SK-N-SH (cell line): ENCODE data around the gene PTPRG. TPM values are rescaled to one million over a fixed set of nuclear protein-coding genes. Genes with fewer than 3 reads are reported as not detected.

ENCODE experiments used
- CTCF ChIA-PET: fragments of 300-600, 350-600 bp; formaldehyde crosslinking; extraction: SDS; loops from one replicate; lab custom pipeline; 2021; lab: Yijun Ruan, JAX
- POLR2A ChIA-PET: fragments of 350-600 bp; sonication (Branson Sonifier 250); formaldehyde crosslinking; extraction: SDS; loops from one replicate; lab custom pipeline; 2020; ENCODE audit warnings: antibody characterized with exemption, inconsistent platforms; lab: Yijun Ruan, JAX
- DNase-seq: peaks from one replicate; pipeline ENCODE4 v3.0.0; 2012
- H2AFZ ChIP-seq: fragments of 200-600 bp; sonication (generic); 2 replicates; pipeline ENCODE4 v1.8.1; 2016; ENCODE audit warnings: antibody characterized with exemption, mild to moderate bottlenecking, low read depth
- H3F3A ChIP-seq: fragments of 200-600 bp; sonication (generic); replicated peaks from 2 replicates; pipeline ENCODE3; 2016; ENCODE audit warnings: antibody characterized with exemption, mild to moderate bottlenecking; ENCODE audit not compliant: insufficient read depth
- H3K27ac ChIP-seq, 2 experiments: fragments of 200-500 bp in 1 of 2; fragments of 200-600 bp in 1 of 2; sonication (Bioruptor generic) in 1 of 2; sonication (generic), shearing (Covaris generic) in 1 of 2; 2 replicates each; pipeline versions ENCODE4 v1.5.1 to v1.6.1; 2014 to 2016; ENCODE audit warnings: low read depth in 2 of 2, inconsistent platforms in 1 of 2, low read length in 1 of 2, mild to moderate bottlenecking in 1 of 2, mixed read lengths in 1 of 2
- H3K27me3 ChIP-seq: fragments of 200-600 bp; sonication (generic), shearing (Covaris generic); 2 replicates; pipeline ENCODE4 v1.6.1; 2016; ENCODE audit warnings: mixed run types; ENCODE audit not compliant: insufficient read depth
- H3K36me3 ChIP-seq, 2 experiments: fragments of 200-500 bp in 1 of 2; fragments of 200-600 bp in 1 of 2; sonication (Bioruptor generic) in 1 of 2; sonication (generic) in 1 of 2; replicated peaks in 1 of 2; 2 replicates each; pipeline versions ENCODE3 to v1.5.1; 2014 to 2016; ENCODE audit warnings: low read length in 1 of 2, mild to moderate bottlenecking in 1 of 2; ENCODE audit not compliant: insufficient read depth in 2 of 2, control insufficient read depth in 1 of 2
- H3K4me1 ChIP-seq, 2 experiments: fragments of 200-500 bp in 1 of 2; fragments of 200-600 bp in 1 of 2; sonication (Bioruptor generic) in 1 of 2; sonication (generic), shearing (Covaris generic) in 1 of 2; 2 replicates each; pipeline versions ENCODE4 v1.5.1 to v1.6.1; 2014 to 2016; ENCODE audit warnings: low read depth in 1 of 2, low read length in 1 of 2, mixed run types in 1 of 2; ENCODE audit not compliant: insufficient read depth in 2 of 2, control insufficient read depth in 1 of 2
- H3K4me2 ChIP-seq: fragments of 200-600 bp; sonication (generic), shearing (Covaris generic); 2 replicates; pipeline ENCODE4 v1.6.1; 2017; ENCODE audit warnings: mixed run types
- H3K4me3 ChIP-seq, 2 experiments: fragments of 200-500 bp in 1 of 2; fragments of 200-600 bp in 1 of 2; sonication (Bioruptor generic) in 1 of 2; sonication (generic), shearing (Covaris generic) in 1 of 2; 2 replicates each; pipeline versions ENCODE4 v1.5.1 to v1.8.1; 2014 to 2016; ENCODE audit warnings: low read depth in 2 of 2, inconsistent platforms in 1 of 2, low read length in 1 of 2, mild to moderate bottlenecking in 1 of 2, mixed read lengths in 1 of 2, moderate library complexity in 1 of 2
- H3K79me2 ChIP-seq: fragments of 200-600 bp; sonication (generic); 2 replicates; pipeline ENCODE4 v1.8.1; 2017; ENCODE audit warnings: mild to moderate bottlenecking; ENCODE audit not compliant: insufficient read depth
- H3K9ac ChIP-seq: fragments of 200-600 bp; sonication (generic); 2 replicates; pipeline ENCODE4 v1.6.1; 2017; ENCODE audit warnings: mixed run types
- H3K9me2 ChIP-seq: fragments of 200-600 bp; sonication (generic); 2 replicates; pipeline ENCODE4 v1.6.1; 2017; ENCODE audit warnings: mixed run types
- H3K9me3 ChIP-seq: fragments of 200-600 bp; sonication (generic); 2 replicates; pipeline ENCODE4 v1.6.1; 2017; ENCODE audit warnings: mixed run types, mild to moderate bottlenecking, moderate library complexity
- H4K20me1 ChIP-seq: fragments of 200-600 bp; sonication (generic); 2 replicates; pipeline ENCODE4 v1.6.1; 2017; ENCODE audit warnings: mild to moderate bottlenecking, mixed run types; ENCODE audit not compliant: insufficient read depth
- ELF1 ChIP-seq: IDR thresholded peaks from 2 replicates; pipeline ENCODE4 v1.4.0; 2012
- EZH2phosphoT487 ChIP-seq: fragments of 200-600 bp; sonication (generic); IDR thresholded peaks from 2 replicates; pipeline ENCODE4 v1.6.1; 2017; ENCODE audit warnings: low read depth, mixed run types, mild to moderate bottlenecking, antibody characterized with exemption, moderate library complexity, borderline replicate concordance
- FOSL2 ChIP-seq: IDR thresholded peaks from 2 replicates; pipeline ENCODE4 v1.4.0; 2012; ENCODE audit warnings: low read depth, mild to moderate bottlenecking, moderate library complexity, borderline replicate concordance
- FOXJ3 ChIP-seq: sonication (generic); formaldehyde crosslinking; IDR thresholded peaks from 2 replicates; pipeline ENCODE4 v1.5.1; 2020; ENCODE audit warnings: mild to moderate bottlenecking, missing genetic modification reagents
- FOXM1 ChIP-seq: IDR thresholded peaks from 2 replicates; pipeline ENCODE4 v1.4.0; 2012; ENCODE audit warnings: low read depth, mild to moderate bottlenecking
- RAD21 ChIP-seq: IDR thresholded peaks from 2 replicates; pipeline ENCODE4 v1.6.1; 2012; ENCODE audit warnings: mild to moderate bottlenecking, low read length
- RXRA ChIP-seq: IDR thresholded peaks from 2 replicates; pipeline ENCODE4 v1.4.0; 2012; ENCODE audit warnings: low read depth, mild to moderate bottlenecking, borderline replicate concordance
- SIN3A ChIP-seq: IDR thresholded peaks from 2 replicates; pipeline ENCODE4 v1.6.1; 2012; ENCODE audit warnings: low read depth, mild to moderate bottlenecking, low read length, moderate library complexity, borderline replicate concordance
- SMC3 ChIP-seq: IDR thresholded peaks from 2 replicates; pipeline ENCODE4 v1.6.1; 2012; ENCODE audit warnings: low read depth, low read length, improper control_type of control experiment
- TAF1 ChIP-seq: IDR thresholded peaks from 2 replicates; pipeline ENCODE4 v1.6.1; 2012; ENCODE audit warnings: low read depth, mild to moderate bottlenecking, low read length, moderate library complexity, borderline replicate concordance
- TEAD4 ChIP-seq: IDR thresholded peaks from 2 replicates; pipeline ENCODE4 v1.4.0; 2012; ENCODE audit warnings: mild to moderate bottlenecking, borderline replicate concordance; ENCODE audit not compliant: insufficient read depth
- WGBS: methylation state at CpG from one replicate; pipeline ENCODE4 v1.1.6; 2017; ENCODE audit warnings: low lambda C conversion rate; 5-methylcytosine and 5-hydroxymethylcytosine counted together
- polyA plus RNA-seq, 3 experiments: library from polyadenylated mRNA; depleted of rRNA; stranded (reverse); fragments of >200 nt; gene quantifications; 2 replicates each; pipeline ENCODE4 v1.2.3, GENCODE V29; 2012
- TF ChIP-seq, protein P1 (sequence below): fragments of 200-600 bp; sonication (generic); IDR thresholded peaks from 2 replicates; pipeline ENCODE4 v1.6.1; 2017; ENCODE audit warnings: antibody characterized with exemption, mild to moderate bottlenecking, moderate library complexity
- TF ChIP-seq, protein P2 (sequence below): IDR thresholded peaks from 2 replicates; pipeline ENCODE4 v1.6.1; 2012; ENCODE audit warnings: mild to moderate bottlenecking, low read depth, low read length, moderate library complexity
- TF ChIP-seq, protein P3 (sequence below): IDR thresholded peaks from 2 replicates; pipeline ENCODE4 v1.4.0; 2012; ENCODE audit warnings: low read depth, borderline replicate concordance

PTPRG gene
- polyA plus RNA-seq, 1 of the 3 experiments (the other 2 are of a cell fraction) = 14.1 TPM

DNA sequence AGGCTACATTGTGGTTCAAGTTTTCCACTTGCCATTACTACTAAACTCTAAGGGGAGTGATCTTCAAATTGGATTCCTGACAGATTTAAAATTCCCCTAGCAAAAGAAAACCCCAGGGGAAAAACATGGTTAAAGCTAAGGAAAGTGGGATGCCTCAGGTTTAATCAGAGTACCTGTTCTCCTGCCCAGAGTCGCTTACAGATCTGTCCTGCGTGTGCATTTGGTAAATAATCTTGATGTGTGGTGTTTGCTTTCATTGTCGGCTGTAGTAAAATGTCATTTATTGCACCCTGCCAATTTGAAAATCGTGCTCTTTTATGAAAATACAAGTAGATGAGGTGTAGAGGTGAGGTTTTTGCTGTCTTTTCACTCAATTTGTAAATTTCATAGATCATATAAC lies 323.4 kb downstream of the PTPRG start:
- no peak overlapping the region for H3K27ac ChIP-seq
- no peak overlapping the region for H3K4me2 ChIP-seq
- TF ChIP-seq SMC3 = no peak
- no peak for TF ChIP-seq RAD21
- TF ChIP-seq, protein P1, sequence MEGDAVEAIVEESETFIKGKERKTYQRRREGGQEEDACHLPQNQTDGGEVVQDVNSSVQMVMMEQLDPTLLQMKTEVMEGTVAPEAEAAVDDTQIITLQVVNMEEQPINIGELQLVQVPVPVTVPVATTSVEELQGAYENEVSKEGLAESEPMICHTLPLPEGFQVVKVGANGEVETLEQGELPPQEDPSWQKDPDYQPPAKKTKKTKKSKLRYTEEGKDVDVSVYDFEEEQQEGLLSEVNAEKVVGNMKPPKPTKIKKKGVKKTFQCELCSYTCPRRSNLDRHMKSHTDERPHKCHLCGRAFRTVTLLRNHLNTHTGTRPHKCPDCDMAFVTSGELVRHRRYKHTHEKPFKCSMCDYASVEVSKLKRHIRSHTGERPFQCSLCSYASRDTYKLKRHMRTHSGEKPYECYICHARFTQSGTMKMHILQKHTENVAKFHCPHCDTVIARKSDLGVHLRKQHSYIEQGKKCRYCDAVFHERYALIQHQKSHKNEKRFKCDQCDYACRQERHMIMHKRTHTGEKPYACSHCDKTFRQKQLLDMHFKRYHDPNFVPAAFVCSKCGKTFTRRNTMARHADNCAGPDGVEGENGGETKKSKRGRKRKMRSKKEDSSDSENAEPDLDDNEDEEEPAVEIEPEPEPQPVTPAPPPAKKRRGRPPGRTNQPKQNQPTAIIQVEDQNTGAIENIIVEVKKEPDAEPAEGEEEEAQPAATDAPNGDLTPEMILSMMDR = no peak
- no peak for TF ChIP-seq SIN3A
- TF ChIP-seq FOSL2 = no peak
- no peak for TF ChIP-seq FOXM1
- TF ChIP-seq, protein P2, sequence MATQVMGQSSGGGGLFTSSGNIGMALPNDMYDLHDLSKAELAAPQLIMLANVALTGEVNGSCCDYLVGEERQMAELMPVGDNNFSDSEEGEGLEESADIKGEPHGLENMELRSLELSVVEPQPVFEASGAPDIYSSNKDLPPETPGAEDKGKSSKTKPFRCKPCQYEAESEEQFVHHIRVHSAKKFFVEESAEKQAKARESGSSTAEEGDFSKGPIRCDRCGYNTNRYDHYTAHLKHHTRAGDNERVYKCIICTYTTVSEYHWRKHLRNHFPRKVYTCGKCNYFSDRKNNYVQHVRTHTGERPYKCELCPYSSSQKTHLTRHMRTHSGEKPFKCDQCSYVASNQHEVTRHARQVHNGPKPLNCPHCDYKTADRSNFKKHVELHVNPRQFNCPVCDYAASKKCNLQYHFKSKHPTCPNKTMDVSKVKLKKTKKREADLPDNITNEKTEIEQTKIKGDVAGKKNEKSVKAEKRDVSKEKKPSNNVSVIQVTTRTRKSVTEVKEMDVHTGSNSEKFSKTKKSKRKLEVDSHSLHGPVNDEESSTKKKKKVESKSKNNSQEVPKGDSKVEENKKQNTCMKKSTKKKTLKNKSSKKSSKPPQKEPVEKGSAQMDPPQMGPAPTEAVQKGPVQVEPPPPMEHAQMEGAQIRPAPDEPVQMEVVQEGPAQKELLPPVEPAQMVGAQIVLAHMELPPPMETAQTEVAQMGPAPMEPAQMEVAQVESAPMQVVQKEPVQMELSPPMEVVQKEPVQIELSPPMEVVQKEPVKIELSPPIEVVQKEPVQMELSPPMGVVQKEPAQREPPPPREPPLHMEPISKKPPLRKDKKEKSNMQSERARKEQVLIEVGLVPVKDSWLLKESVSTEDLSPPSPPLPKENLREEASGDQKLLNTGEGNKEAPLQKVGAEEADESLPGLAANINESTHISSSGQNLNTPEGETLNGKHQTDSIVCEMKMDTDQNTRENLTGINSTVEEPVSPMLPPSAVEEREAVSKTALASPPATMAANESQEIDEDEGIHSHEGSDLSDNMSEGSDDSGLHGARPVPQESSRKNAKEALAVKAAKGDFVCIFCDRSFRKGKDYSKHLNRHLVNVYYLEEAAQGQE = no peak
- TF ChIP-seq TAF1 = no peak
- no peak for TF ChIP-seq FOXJ3
- no peak for TF ChIP-seq RXRA
- TF ChIP-seq, protein P3, sequence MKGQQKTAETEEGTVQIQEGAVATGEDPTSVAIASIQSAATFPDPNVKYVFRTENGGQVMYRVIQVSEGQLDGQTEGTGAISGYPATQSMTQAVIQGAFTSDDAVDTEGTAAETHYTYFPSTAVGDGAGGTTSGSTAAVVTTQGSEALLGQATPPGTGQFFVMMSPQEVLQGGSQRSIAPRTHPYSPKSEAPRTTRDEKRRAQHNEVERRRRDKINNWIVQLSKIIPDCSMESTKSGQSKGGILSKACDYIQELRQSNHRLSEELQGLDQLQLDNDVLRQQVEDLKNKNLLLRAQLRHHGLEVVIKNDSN = no peak
- TF ChIP-seq EZH2phosphoT487 = no peak
- no peak for TF ChIP-seq TEAD4
- TF ChIP-seq ELF1 = no peak
- ChIA-PET POLR2A (no interaction called here), CTCF (no interaction called here)
- peaks cover 15% of the 10 kb centered on the region; the same call in 1 of the 2 replicates for H3K79me2 ChIP-seq
- H3K36me3 ChIP-seq = no peaks in the 10 kb centered on the region
- no peaks in the 10 kb centered on the region; a peak in 1 of 4 replicates for H3K4me1 ChIP-seq
- H3K4me3 ChIP-seq = no peak overlapping the region
- no peaks in the 10 kb centered on the region for H3F3A ChIP-seq
- no peaks in the 10 kb centered on the region for H3K27me3 ChIP-seq
- no peaks in the 10 kb centered on the region for H3K9me2 ChIP-seq
- H3K9me3 ChIP-seq = no peaks in the 10 kb centered on the region
- WGBS = 92% methylated on average over 4 of the region's 4 CpGs
- H4K20me1 ChIP-seq = peaks cover 5% of the 10 kb centered on the region; the same call in 1 of the 2 replicates
- no peak overlapping the region for H2AFZ ChIP-seq
- H3K9ac ChIP-seq = no peak overlapping the region
- DNase-seq = no peak
